Skeletal muscle tissue (tissue), 4 donors: ENCODE measurements around the gene ZNF277. TPM values are rescaled to one million over a fixed set of nuclear protein-coding genes. Genes with fewer than 3 reads are reported as not detected.
"Not testable (repeated sequence)": the region's sequence is repeated elsewhere in the genome, so short reads cannot be mapped to it uniquely, and the experiment has no call there.

Experiments used
- H3K27ac ChIP-seq: one replicate; pipeline ENCODE4 v1.7.0; 2013; ENCODE audit warnings: mild to moderate bottlenecking, low read depth, low read length, inconsistent platforms
- H3K27me3 ChIP-seq, 3 donors: one replicate each; pipeline ENCODE4 v1.7.0; 2013; ENCODE audit warnings: low read length in 3 of 3; ENCODE audit not compliant: control insufficient read depth in 3 of 3, insufficient read depth in 3 of 3
- H3K36me3 ChIP-seq, 3 donors: one replicate each; pipeline ENCODE4 v1.7.0; 2013; ENCODE audit warnings: low read length in 3 of 3; ENCODE audit not compliant: control insufficient read depth in 3 of 3, insufficient read depth in 3 of 3
- H3K4me1 ChIP-seq, 3 donors: one replicate each; pipeline ENCODE4 v1.7.0; 2013; ENCODE audit warnings: low read length in 3 of 3, mild to moderate bottlenecking in 3 of 3; ENCODE audit not compliant: control insufficient read depth in 3 of 3, insufficient read depth in 3 of 3
- H3K4me3 ChIP-seq, 3 donors: one replicate each; pipeline ENCODE4 v1.7.0; 2013; ENCODE audit warnings: low read length in 3 of 3
- H3K9ac ChIP-seq, 3 donors: one replicate each; pipeline ENCODE4 v1.7.0; 2013; ENCODE audit warnings: low read length in 3 of 3, mild to moderate bottlenecking in 3 of 3, moderate library complexity in 2 of 3, low read depth in 1 of 3
- H3K9me3 ChIP-seq, 3 donors: one replicate each; pipeline ENCODE4 v1.7.0; 2013; ENCODE audit warnings: low read length in 3 of 3; ENCODE audit not compliant: control insufficient read depth in 3 of 3
- total RNA-seq: library from RNA; depleted of rRNA; stranded (reverse); fragments of >200 nt; gene quantifications from one replicate; pipeline ENCODE4 v1.2.3, GENCODE V29; 2014
- donor health status: Osteomylitis.

The ZNF277 gene
- total RNA-seq, 1 donor from 2014 or later = 17.7 TPM

DNA sequence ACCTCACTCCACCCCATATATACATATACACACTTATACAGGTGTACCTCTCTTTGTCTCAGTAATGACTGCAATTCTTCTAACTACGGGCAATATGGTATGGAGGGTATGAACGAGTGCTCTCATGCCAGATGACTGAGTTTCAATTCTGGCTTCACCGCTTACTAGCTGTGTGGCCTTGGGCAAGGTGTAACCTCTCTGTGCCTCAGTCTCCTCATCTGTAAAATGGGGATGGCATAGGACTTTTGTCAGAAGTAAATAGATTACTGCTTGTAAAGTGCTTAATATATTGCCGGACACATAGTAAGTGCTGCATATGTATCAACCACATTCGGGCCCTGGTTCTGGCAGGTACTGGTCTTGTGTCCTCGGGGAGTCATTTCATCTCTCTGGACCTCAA is 183.7 kb downstream of the ZNF277 start:
- Histone ChIP-seq H3K4me1 (peaks cover 0 to 10% (median 0%) of the 10 kb centered on the region in 3 donors), H3K9me3 (no peaks in the 10 kb centered on the region), H3K27me3 (no peaks in the 10 kb centered on the region), H3K9ac (no peak overlapping the region), H3K27ac (no peak overlapping the region), H3K36me3 (no peaks in the 10 kb centered on the region), H3K4me3 (no peak overlapping the region)

DNA sequence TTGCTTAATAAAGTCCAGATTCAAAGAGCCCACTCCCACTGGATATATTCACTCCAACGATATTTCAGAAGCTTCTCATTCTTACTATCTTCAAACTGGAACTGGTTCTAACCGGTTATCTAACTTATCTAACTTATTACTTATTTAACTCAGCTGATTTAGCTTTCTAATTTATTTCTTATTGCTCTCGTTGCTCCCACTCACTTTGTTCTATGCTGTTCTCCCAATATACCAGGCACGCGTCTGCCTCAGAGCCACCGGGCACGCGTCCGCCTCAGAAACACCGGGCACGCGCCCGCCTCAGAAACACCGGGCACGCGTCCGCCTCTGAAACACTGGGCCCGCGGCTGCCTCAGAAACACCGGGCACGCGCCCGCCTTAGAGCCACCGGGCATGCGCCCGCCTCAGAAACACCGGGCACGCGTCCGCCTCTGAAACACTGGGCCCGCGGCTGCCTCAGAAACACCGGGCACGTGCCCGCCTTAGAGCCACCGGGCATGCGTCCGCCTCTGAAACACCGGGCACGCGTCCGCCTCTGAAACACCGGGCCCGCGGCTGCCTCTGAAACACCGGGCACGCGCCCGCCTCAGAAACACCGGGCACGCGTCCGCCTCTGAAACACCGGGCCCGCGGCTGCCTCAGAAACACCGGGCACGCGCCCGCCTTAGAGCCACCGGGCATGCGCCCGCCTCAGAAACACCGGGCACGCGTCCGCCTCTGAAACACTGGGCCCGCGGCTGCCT is 184.8 kb downstream of the ZNF277 start:
- Histone ChIP-seq H3K4me3 (peak overlapping the region; percentile 42 to 64 (median 63)), H3K4me1 (peaks cover 0 to 10% (median 0%) of the 10 kb centered on the region in 3 donors), H3K9ac (peak overlapping the region; percentile 44 to 75 (median 67)), H3K27ac (peak overlapping the region; percentile 72)
- not testable (repeated sequence) for H3K27me3 ChIP-seq, H3K9me3 ChIP-seq, H3K36me3 ChIP-seq

DNA sequence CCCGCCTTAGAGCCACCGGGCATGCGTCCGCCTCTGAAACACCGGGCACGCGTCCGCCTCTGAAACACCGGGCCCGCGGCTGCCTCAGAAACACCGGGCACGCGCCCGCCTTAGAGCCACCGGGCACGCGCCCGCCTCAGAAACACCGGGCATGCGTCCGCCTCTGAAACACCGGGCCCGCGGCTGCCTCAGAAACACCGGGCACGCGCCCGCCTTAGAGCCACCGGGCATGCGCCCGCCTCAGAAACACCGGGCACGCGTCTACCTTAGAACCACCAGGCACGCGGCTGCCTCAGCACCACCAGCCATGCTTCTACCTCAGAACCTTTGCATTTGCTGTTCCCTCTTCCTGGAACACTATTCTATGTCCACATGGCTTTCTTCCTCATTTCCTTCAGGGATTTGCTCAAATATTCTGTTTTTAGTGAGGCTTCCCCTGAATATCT is 185.4 kb downstream of the ZNF277 start:
- peak overlapping the region; percentile 60 to 85 (median 81) for H3K9ac ChIP-seq
- H3K36me3 ChIP-seq, H3K9me3 ChIP-seq, H3K27me3 ChIP-seq: not testable (repeated sequence)
- peak overlapping the region; percentile 71 to 89 (median 79) for H3K4me3 ChIP-seq
- H3K4me1 ChIP-seq = peaks cover 0 to 10% (median 0%) of the 10 kb centered on the region in 3 donors
- H3K27ac ChIP-seq = peak overlapping the region; percentile 60

Other genes starting within 250 kb of the ZNF277 start
- 24.5 TPM for gene DOCK4, start 296 bp upstream of the ZNF277 start, total RNA-seq
- gene IFRD1, start 243.8 kb downstream of the ZNF277 start, total RNA-seq = 15.1 TPM